NT2/D1 (cell line): Measurements from ENCODE around the gene DIS3L2.
"Not testable (repeated sequence)": the region's sequence is repeated elsewhere in the genome, so short reads cannot be mapped to it uniquely, and the experiment has no call there.

ENCODE experiments used
- DNase-seq: peaks from one replicate; pipeline ENCODE4 v3.0.0-alpha.2; 2011; ENCODE audit warnings: low read depth, low spot score
- H3K27me3 ChIP-seq: 2 replicates; pipeline ENCODE4 v1.6.0; 2011; ENCODE audit warnings: mild to moderate bottlenecking; ENCODE audit not compliant: insufficient read length, insufficient read depth
- H3K36me3 ChIP-seq: 2 replicates; pipeline ENCODE4 v1.6.1; 2011; ENCODE audit warnings: mild to moderate bottlenecking, low read length, mixed read lengths; ENCODE audit not compliant: insufficient read depth, insufficient read length
- H3K4me1 ChIP-seq: 2 replicates; pipeline ENCODE4 v1.5.1; 2011; ENCODE audit not compliant: insufficient read depth, insufficient read length
- H3K4me3 ChIP-seq: 2 replicates; pipeline ENCODE4 v1.5.1; 2011; ENCODE audit warnings: low read depth; ENCODE audit not compliant: insufficient read length
- H3K9ac ChIP-seq: 2 replicates; pipeline ENCODE4 v1.6.0; 2011; ENCODE audit warnings: low read depth; ENCODE audit not compliant: insufficient read length
- H3K9me3 ChIP-seq: 2 replicates; pipeline ENCODE4 v1.5.1; 2011; ENCODE audit warnings: mild to moderate bottlenecking, low read length; ENCODE audit not compliant: insufficient read depth
- SUZ12 ChIP-seq: IDR thresholded peaks from 2 replicates; pipeline ENCODE4 v1.6.1; 2011; ENCODE audit not compliant: insufficient read length, insufficient read depth; ENCODE audit errors: extremely low read depth
- YY1 ChIP-seq: IDR thresholded peaks from 2 replicates; pipeline ENCODE4 v1.6.1; 2011; ENCODE audit not compliant: insufficient read length, insufficient read depth
- ZNF274 ChIP-seq: IDR thresholded peaks from 2 replicates; pipeline ENCODE4 v1.6.1; 2011; ENCODE audit warnings: mild to moderate bottlenecking, low read depth, low read length

The DIS3L2 gene

GRCh38 chr2:232354069-232354468, 392.6 kb downstream of the DIS3L2 start:
- Histone ChIP-seq H3K27me3 (no peaks in the 10 kb centered on the region), H3K9ac (no peak overlapping the region), H3K4me3 (no peak overlapping the region), H3K4me1 (no peaks in the 10 kb centered on the region), H3K9me3 (peaks cover 30% of the 10 kb centered on the region; the same call in 1 of the 2 replicates), H3K36me3 (no peaks in the 10 kb centered on the region)
- TF ChIP-seq ZNF274 (no peak), SUZ12 (no peak), YY1 (no peak)
- no peak for DNase-seq

- H3K4me3 ChIP-seq, result no peak overlapping the region
- TF ChIP-seq YY1 (no peak), SUZ12 (no peak), ZNF274 (no peak)
- peaks cover 11% of the 10 kb centered on the region; the same call in 1 of the 2 replicates for H3K9me3 ChIP-seq
- H3K4me1 ChIP-seq, result peaks cover 13% of the 10 kb centered on the region
- H3K9ac ChIP-seq, result no peak overlapping the region
- no peaks in the 10 kb centered on the region for H3K27me3 ChIP-seq
- H3K36me3 ChIP-seq, result no peaks in the 10 kb centered on the region
- no peak for DNase-seq
These were observed 400.1 kb downstream of the DIS3L2 start for GRCh38 chr2:232361646-232362045.

DNA sequence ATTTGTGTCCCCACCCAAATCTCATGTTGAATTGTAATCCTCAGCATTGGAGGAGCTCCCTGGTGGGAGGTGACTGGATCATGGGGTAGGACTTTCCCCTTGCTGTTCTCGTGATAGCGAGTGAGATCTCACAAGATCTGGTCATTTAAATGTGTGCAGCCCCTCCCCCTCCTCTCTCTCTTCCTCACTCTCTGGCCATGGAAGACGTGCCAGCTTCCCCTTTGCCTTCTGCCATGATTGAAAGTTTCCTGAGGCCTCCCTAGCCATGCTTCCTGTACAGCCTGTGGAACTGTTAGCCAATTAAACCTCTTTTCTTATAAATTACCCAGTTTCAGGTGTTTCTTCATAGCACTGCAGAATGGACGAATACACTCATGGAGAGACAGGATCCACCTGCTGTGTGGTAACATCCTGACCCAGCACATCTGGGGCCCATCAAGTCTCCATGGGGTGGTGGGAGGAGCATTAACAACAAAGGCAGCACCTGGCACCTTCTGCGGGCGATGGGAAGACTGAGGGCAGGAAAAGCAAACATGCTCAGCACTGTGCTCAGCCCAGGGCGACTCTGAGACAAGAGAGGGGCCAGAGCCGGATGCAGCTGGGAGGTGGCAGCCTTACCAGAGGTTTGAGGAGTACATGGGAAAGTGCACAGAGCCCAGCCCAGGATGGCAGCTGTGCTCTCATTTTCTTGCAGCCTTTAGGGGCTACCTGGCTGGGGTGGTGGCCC, 400.8 kb downstream of the DIS3L2 start:
- DNase-seq, result no peak
- Histone ChIP-seq H3K9me3 (peaks cover 11% of the 10 kb centered on the region; the same call in 1 of the 2 replicates), H3K4me1 (peaks cover 17% of the 10 kb centered on the region), H3K4me3 (no peak overlapping the region), H3K36me3 (no peaks in the 10 kb centered on the region), H3K27me3 (no peaks in the 10 kb centered on the region), H3K9ac (peak overlapping the region; percentile 11)
- no peak for TF ChIP-seq YY1
- TF ChIP-seq SUZ12, result no peak

- DNase-seq, H3K4me3 ChIP-seq, H3K9ac ChIP-seq, H3K36me3 ChIP-seq, H3K27me3 ChIP-seq: not testable (repeated sequence)
- H3K9me3 ChIP-seq, result peaks cover 11% of the 10 kb centered on the region; the same call in 1 of the 2 replicates
- H3K4me1 ChIP-seq, result peaks cover 25% of the 10 kb centered on the region
These were observed 401.7 kb downstream of the DIS3L2 start for GRCh38 chr2:232363064-232363783.

DNA sequence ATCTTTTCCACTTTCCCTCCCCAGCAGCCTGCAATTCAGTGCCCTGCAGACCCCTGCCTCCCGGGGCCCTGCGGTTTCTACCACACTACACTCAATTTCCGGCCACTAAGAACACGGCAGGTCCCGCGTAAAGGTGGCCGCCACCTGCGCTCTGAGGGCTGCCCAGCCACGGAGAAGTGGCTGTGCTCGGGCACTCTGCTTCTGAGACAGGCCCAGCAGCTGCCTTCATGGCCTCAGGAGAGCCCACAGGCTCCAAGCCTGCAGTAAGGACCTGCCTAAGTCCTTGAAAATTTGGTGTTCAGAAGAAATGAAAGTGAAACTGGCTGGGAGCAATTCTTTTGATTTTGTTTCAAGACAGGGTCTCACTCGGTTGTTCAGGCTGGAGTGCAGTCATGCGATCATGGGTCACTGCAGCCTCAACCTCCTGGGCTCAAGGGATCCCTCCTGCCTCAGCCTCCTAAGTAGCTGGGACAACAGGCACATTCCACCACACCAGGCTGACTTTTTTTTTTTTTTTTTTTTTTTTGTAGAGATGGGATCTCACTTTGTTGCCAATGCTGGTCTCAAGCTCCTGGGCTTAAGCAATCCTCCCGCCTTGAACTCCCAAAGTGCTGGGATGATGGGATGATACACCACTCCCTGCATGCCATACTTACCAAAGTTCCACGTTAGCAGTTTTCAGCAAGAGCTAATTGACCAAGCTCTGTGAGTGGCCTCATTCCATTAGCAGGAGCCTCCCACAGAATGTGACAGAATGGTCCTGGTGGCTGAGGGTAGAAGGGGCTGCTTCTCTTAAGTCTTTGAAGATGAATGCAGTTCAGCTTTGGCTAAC, 402.5 kb downstream of the DIS3L2 start:
- H3K4me3 ChIP-seq, result no peak overlapping the region
- H3K27me3 ChIP-seq, result no peaks in the 10 kb centered on the region
- peak overlapping the region; percentile 17 for H3K9ac ChIP-seq
- peaks cover 11% of the 10 kb centered on the region; the same call in 1 of the 2 replicates for H3K9me3 ChIP-seq
- H3K36me3 ChIP-seq, result no peaks in the 10 kb centered on the region
- no peak for DNase-seq
- H3K4me1 ChIP-seq, result peaks cover 27% of the 10 kb centered on the region
- TF ChIP-seq YY1, result no peak
- no peak for TF ChIP-seq ZNF274
- TF ChIP-seq SUZ12, result no peak

- Histone ChIP-seq H3K9me3 (peaks cover 11% of the 10 kb centered on the region; the same call in 1 of the 2 replicates), H3K4me1 (peaks cover 34% of the 10 kb centered on the region)
- H3K27me3 ChIP-seq, DNase-seq, H3K36me3 ChIP-seq, H3K4me3 ChIP-seq, H3K9ac ChIP-seq: not testable (repeated sequence)
These were observed 403.5 kb downstream of the DIS3L2 start for GRCh38 chr2:232364806-232365594.
